Fibroblast of skin of back (primary cell): ENCODE measurements around the gene CAMK2A.
A peak's percentile ranks its signal among the peaks of the same experiment; 100 is the strongest.

ENCODE experiments used
- DNase-seq: peaks from one replicate; pipeline ENCODE4 v3.0.0-alpha.2; 2013

The CAMK2A gene

GRCh38 chr5:150278046-150278730 is 11.4 kb downstream of the CAMK2A start:
- DNase-seq, result no peak

- DNase-seq, result no peak
Measured at GRCh38 chr5:150277043-150277442, 12.5 kb downstream of the CAMK2A start.

GRCh38 chr5:150274811-150275210 is 14.8 kb downstream of the CAMK2A start:
- no peak for DNase-seq

- DNase-seq, result peak; percentile 53
Measured at GRCh38 chr5:150272531-150272930, 17.0 kb downstream of the CAMK2A start.

- no peak for DNase-seq
Measured at GRCh38 chr5:150271923-150272322, 17.6 kb downstream of the CAMK2A start.

- DNase-seq, result no peak
Measured at GRCh38 chr5:150271296-150271692, 18.3 kb downstream of the CAMK2A start.

GRCh38 chr5:150270541-150271295 is 18.9 kb downstream of the CAMK2A start:
- no peak for DNase-seq

GRCh38 chr5:150266871-150267291 is 22.7 kb downstream of the CAMK2A start:
- no peak for DNase-seq

- DNase-seq, result no peak
Measured at GRCh38 chr5:150265870-150266383, 23.6 kb downstream of the CAMK2A start.

GRCh38 chr5:150264667-150265603 is 24.6 kb downstream of the CAMK2A start:
- no peak for DNase-seq

GRCh38 chr5:150263801-150264621 is 25.6 kb downstream of the CAMK2A start:
- DNase-seq, result peak; percentile 86

GRCh38 chr5:150263375-150263775 is 26.2 kb downstream of the CAMK2A start:
- no peak for DNase-seq

GRCh38 chr5:150262502-150262901 is 27.1 kb downstream of the CAMK2A start:
- no peak for DNase-seq

- peak; percentile 79 for DNase-seq
Measured at GRCh38 chr5:150261231-150261630, 28.3 kb downstream of the CAMK2A start.

- peak; percentile 56 for DNase-seq
Measured at GRCh38 chr5:150258130-150258529, 31.4 kb downstream of the CAMK2A start.

GRCh38 chr5:150257424-150257823 is 32.1 kb downstream of the CAMK2A start:
- no peak for DNase-seq

- DNase-seq, result no peak
Measured at GRCh38 chr5:150256410-150257064, 33.0 kb downstream of the CAMK2A start.

GRCh38 chr5:150255659-150256409 is 33.7 kb downstream of the CAMK2A start:
- DNase-seq, result no peak

GRCh38 chr5:150254774-150255173 is 34.8 kb downstream of the CAMK2A start:
- no peak for DNase-seq

GRCh38 chr5:150254363-150254762 is 35.2 kb downstream of the CAMK2A start:
- no peak for DNase-seq
